Stomach (tissue), 4 donors: ENCODE results near the gene PITPNM1.
A peak's percentile ranks its signal among the peaks of the same experiment; 100 is the strongest.

ENCODE experiments used
- CTCF ChIP-seq, 7 experiments: fragments of 450-650 bp in 4 of 7; fragments of 200-600 bp in 3 of 7; sonication (generic) in 3 of 7; IDR thresholded peaks; one replicate each; pipeline ENCODE4 v1.5.1; 2016 to 2019; ENCODE audit warnings: antibody characterized with exemption in 7 of 7, control low read depth in 2 of 7, mild to moderate bottlenecking in 1 of 7
- POLR2AphosphoS5 ChIP-seq, 3 donors: sonication (generic); formaldehyde crosslinking; IDR thresholded peaks; one replicate each; pipeline ENCODE4 v1.6.1; 2016; ENCODE audit warnings: antibody characterized with exemption in 3 of 3

- TF ChIP-seq POLR2AphosphoS5 (IDR thresholded peaks at IDR 0.05), result peak in 2 of 3 donors; percentile 86 to 90
- TF ChIP-seq CTCF (IDR thresholded peaks at IDR 0.05), result no peak
These were observed 40.6 kb downstream of the PITPNM1 start for GRCh38 chr11:67464411-67465188.
